Measurements from ENCODE around the gene RBPMS2. TPM values are rescaled to one million over a fixed set of nuclear protein-coding genes. Genes with fewer than 3 reads are reported as not detected.

Gene RBPMS2
- total RNA-seq, 1 donor from 2014 or later: 0.59 TPM

DNA sequence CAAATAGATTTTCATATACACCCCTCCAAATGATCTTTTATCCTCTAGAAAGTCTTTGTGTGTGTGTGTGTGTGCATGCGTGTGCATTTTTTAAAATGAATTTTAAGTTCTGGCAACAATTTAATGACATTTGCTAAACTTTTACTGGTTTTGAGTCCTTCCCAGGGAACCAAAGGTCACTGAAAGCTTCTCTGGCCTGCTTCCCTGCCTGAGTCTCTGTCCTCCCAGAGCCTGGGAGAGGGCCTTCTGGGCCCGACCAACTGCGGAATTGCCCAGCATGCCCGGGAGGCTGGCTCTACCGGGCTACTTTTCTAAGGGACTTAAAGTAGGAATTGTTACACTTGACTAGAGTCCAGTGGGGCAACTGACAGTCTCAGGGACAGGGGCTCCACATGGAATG, 7.4 kb upstream of the RBPMS2 start:
- DNase-seq: no peak

DNA sequence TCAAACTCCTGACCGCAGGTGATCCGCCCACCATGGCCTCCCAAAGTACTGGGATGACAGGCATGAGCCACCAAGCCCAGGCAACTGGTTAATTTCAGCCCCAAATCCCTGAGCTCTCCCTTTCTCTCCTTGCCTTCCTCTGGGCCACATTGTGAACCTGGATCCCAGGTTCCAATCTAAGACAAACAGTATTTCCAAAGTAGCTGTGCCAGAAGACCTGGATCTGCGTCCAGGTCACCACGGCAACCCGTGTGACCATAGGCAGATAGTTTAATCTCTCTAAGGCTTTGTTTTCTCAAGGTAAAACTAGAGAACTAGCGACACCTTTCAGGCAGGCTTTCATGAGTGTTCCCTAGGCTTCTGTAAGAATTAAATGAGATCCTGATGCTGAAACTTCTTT, 5.9 kb upstream of the RBPMS2 start:
- no peak for DNase-seq

DNA sequence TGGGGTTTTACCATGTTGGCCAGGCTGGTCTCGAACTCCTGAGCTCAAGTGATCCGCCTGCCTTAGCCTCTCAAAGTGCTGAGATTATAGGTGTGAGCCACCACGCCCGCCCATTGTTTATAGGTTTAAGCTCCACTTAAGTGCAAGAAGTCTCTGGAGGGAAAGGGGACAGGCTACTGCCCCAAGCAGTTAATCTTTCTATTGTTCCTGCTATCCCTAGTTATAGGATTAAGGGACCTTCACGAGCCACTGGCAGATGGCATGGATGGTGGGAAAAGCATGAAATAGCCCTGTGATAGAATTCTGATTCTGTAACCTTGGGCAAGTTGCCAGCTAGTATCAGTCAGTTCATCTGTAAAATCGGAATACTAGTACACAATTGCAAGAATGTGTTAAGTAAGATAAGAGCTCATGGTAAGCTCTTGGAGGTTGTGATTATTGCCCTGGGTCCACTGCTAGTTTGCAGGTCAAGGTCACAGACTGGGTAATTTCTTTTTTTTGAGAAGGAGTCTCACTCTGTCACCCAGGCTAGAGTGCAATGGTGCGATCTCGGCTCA, 5.3 kb upstream of the RBPMS2 start:
- no peak for DNase-seq

DNA sequence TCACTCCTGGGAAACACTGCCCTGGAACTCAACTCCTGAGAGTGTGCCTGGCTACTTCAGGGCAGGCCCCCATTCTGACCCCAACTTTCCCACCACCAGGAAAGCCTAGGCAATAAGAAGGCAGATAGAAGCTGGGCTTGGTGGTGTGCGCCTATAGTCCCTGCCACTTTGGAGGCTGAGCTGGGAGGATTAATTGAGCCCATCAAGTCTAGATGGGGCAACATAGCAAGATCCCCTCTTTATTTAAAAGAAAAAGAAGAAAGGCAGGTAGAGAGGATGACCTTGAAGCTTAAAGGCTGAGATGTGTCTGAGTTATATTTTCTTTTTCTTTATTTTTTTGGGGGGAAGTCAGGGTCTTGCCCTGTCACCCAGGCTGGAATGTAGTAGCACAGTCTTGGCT, 4.2 kb upstream of the RBPMS2 start:
- no peak for DNase-seq

DNA sequence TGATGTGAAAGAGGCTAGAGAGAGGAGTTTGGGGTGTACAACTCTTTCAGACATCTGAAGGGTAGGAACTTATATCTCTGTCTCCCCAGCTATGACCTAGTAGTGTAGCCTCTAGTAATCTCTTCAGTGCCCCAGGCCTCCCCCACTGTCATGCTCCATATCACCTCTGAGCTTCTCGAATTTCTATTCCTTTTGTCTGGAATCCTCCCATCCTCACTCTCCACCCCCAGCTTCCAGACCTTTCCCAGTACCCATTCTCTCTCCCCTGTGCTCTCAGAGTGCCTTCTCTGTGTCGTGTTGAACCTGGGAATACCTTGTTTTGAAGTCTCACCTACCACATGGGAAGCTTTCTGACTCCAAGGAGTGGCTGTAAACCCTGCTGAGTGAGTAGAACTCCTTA, 3.6 kb upstream of the RBPMS2 start:
- DNase-seq: no peak

DNA sequence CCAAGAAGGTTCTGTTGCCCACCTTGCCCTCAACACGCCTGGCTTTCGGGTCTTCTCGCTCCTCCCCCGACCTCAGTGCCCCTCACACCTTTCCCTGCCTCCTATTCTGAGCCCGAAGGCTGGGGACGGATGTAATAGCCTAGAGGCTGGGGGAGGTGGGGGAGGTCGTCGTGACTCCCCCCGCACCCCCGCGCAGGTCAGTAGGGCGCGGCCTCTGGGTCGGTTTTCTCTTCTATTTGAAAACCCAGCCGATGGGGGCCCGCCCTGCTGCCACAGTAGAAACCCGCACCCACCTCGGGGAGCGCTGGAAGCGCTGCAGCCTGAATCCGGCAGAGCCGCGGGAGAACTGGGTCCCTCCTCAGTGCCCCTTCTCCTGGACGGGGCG, 1.0 kb upstream of the RBPMS2 start:
- DNase-seq: no peak

DNA sequence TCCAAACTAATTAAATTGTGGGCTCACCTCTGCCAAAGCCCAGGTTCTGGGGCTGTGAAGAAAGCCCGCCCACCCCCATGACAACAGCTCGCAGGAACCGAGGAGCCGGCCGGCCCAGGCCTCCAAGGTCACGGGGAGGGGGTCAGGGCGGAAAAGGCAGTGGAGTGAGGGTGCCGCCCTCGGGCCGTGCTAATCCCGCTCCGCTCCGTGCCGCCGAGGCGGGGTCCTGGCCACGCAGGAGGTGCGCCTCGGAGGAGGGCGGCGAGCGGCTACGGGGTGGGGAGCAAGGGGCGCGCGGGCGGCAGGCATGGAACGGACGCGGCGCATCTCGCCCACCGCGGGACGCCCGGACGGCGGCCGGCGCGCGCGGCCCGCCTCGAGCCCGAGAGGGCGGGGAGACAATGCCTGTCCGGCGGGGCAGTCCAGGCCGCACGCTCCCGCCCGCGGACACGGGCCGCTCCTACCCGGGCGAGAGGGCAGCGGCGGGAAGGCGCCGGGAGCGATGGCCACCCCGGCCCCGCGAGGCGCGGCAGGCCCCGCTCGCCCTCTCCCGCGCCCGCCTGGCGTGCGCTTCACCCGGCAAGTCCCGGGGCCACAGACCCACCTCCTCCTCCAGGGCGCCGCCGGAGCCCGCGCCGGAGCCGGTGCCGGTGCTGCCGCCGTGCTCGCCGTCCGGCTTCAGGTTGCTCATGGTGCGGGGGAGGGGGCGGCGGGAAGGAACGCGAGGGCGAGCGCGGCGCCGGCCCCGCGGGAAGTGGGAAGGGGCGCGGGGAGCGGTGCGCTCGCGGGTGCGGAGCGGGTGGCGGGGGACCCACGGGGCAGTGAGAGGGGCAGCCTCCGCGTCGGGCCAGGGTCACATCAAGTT, 528 bp downstream of the RBPMS2 start:
- DNase-seq: no peak

DNA sequence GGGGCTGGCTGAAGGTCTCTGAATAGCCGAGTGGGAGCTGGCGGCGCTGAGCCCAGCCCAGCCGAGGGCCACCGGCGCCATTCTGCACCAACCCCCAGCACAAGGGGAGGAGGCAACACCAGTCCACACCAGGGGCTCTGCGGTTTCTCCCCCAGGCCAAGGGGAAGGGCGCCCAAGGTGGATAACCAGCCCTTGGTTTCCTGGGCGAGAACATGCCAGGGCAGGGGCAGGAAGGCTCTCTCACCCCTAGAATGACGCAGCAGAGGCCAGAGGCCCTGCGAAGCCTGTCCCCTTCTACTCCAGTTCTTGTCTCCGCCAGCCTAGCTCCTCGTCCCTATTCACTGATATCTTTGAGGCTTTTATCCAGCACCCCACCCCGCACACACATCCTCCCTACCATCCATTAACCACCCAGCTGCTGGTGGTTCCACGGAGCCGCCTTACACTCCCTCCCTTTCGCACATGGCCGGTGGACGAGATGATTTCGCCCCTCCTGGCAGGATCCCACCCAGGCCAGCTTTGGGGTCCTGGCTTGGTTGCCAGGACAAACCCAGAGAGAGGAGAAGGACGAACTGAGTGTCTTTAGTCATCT, 1.3 kb downstream of the RBPMS2 start:
- no peak for DNase-seq

DNA sequence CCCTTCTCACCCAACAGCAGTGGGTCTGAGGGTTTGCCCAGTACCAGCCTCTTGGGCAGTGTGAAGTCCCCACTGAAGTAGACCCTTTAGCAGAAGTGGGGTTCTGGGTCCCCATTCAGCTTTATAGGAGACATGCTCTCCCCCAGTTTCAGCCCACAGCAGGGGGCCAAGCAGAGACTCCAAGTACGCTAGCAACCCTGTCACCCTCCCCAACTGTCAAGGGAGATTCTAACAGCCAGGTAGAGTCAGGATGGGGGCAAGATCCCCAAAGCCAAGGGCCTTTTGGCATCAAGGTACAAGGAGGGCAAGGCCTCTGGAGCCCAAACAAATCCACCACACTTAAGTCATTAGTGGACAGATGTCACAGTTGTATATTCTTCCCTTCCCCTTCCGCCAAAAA, 1.8 kb downstream of the RBPMS2 start:
- no peak for DNase-seq

DNA sequence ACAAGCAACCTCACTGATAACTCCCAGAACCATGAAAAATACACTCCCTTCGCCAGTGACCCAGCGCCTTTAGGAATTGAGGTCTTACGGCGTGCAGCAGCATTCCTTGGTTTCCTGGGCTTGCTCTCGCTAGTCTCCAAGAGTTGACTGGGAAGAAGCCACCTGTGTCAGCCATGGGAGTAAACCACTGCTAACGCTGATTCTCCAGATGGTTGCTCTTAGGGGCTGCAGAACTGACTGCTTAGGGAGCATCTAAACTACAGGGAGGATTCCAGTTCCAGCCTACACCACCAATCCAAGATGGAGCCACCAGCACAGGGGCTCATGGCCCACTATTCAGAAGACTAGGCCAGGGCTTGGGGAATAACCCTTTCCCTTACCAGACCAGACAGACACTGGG, 2.4 kb downstream of the RBPMS2 start:
- no peak for DNase-seq

DNA sequence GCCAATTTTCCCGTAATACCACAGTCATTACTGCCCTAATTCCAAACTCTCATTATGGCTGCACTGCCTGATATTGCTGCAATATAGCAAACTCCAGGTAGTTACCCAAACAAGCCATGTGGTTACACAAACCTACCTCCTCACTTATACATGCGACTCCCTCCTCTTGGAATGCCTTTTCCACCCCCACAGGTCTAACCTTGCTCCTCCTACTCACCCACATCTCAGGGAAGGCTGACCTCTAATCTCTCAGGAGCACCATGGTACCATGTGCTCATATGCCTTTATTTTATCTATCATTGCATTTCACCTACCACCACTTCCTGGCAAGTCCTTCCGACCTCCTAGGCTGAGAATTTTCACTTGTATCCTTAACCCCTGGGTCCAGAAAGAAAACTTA, 2.9 kb downstream of the RBPMS2 start:
- no peak for DNase-seq

DNA sequence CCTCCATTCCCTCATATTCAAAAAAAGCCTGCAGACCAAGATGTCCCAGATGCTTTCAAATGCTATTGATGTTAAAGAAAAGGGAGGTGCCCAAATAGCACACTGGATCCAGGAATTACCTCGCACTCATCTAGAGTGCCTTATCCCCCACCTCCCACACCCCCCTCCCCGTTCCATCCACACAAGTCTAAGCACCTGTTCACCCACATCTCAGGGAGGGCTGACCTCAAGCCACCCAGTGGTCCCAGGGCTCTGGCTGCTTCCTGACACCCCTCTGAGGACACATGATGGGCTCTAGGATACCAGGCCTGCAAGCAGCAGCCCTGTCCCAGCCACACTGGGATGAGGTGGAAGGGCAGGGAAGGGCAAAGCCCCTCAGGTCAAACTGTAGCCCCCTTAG, 4.8 kb downstream of the RBPMS2 start:
- no peak for DNase-seq

DNA sequence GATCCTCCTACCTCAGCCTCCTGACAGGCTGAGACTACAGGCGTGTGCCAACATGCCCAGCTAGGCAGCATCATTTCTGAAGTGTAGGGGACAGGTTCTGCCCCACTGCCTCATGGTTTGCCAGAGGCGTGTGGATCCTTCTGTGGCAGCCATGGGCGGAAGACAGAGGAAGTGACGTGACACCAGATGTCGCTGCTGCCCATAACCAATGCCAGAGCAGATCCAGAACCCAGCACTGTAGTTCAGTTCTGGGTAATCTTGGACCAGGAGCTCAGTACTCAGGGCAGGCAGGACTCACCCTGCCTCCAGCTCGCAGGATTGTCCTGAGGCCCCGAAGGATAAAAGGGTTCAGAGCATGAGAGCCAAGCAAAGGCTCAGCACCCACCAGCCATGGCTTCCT, 8.2 kb downstream of the RBPMS2 start:
- DNase-seq: no peak

DNA sequence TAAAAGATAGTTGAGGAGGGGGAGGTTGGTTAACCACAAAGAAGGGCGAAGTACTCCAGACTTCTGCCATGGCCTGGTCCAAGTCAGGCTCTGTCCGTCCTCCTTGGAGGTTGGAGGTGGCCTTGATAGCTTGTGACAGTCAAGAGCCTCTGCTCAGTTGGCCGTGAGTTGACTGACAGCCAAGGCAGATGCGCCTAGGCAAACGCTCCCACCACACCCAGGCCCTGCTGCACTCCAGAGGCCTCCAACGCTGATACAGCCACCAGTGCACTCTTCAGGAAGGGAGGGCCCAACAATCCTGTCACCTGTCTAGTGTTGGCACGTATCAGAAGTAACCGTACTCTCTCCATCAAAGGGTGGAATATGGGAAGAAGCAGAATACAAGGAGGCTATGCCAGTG, 9.3 kb downstream of the RBPMS2 start:
- DNase-seq: no peak

DNA sequence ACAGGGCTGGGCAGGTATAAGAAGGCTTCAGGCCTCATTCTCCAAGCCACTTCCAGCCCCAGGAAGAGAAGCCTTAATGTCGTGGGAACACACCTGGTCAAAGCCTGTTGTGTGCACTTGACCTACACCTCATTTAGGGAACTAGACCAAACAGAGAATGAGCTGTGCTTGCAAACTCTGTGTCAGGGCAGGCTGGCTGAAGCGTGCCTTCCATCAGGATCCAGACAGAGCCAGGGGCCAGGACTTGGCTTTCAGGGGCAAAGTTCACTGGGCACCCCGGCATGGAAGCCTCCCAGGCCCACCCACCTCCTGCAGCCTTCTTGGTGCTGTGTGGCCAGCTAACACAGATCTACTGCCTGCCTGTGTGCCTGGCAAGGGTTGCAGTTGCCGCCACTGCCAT, 11.5 kb downstream of the RBPMS2 start:
- DNase-seq: no peak

DNA sequence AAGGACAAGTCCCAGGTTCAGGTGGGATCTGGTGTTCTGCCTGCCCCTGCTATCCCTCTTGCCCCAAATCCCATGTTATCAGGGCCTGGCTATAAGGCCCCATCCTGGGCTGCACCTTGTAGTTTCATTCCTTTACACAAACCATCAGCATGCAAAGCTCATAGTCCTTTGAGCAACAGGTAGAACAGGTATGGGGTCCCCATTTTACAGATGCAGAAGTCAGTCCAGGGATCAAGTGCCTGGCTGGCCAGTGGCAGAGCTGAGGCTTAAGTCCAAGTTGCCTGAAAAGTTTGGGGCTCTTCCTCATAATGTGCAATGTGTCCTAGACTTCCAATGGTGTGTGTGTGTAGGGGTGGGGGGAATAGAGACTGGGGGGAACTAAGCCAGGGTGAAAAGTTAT, 11.9 kb downstream of the RBPMS2 start:
- no peak for DNase-seq

DNA sequence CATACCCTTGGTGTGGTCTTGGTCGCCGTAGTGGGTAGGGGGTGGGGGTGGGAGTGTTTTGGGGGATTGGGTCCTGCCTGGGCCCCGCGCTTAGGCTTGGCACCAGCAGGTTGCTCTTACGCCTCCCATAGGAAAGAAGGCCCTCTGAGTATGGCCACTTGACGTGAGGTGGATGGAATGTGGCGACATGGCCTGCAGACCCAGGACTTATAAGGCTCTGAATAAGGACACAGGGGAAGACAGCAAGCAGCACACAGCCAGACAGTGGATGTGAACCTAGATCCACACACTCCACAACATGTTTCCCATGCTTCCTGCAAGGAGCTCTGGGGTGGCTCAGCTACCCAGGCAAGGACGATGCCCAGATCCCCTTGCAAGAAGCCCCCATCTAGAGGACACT, 12.4 kb downstream of the RBPMS2 start:
- no peak for DNase-seq

DNA sequence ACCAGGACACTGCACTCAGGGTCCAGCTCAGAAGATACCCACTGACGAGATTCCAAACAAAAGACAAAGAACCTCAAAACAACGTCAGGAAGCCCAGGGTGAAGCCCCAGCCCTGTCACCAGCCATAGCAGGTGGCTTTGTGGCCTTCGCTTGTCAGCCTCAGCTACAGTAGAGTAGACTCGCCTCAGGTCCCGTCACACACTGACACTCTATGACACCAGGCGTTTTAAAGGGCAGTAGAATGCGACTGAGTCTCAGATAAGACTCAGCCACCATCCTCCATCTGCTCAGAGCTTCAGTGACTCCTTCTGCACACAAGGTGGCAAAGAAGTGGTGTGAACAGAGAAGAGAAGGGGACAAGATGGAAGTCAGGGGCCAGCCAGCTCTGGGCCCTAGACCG, 12.8 kb downstream of the RBPMS2 start:
- DNase-seq: no peak

DNA sequence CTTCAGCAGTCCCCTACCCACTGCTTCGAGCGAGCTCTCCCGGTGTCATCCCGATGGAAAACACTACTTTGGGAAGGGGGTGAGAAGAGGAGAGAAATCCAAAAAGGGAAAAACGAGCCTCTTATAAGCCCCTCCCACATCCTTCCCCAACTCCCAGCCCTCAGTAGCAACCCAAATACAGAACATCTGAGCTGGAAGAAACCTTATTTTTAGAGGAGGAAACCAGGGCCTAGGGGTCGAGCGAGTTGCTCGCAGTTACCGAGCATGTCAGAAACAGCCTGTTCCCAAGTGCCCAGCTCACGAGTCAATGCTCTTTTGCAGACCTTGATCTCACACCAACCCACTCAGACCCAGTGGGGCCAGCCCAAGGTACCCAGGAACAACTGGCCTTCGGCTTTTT, 14.2 kb downstream of the RBPMS2 start:
- DNase-seq: no peak

DNA sequence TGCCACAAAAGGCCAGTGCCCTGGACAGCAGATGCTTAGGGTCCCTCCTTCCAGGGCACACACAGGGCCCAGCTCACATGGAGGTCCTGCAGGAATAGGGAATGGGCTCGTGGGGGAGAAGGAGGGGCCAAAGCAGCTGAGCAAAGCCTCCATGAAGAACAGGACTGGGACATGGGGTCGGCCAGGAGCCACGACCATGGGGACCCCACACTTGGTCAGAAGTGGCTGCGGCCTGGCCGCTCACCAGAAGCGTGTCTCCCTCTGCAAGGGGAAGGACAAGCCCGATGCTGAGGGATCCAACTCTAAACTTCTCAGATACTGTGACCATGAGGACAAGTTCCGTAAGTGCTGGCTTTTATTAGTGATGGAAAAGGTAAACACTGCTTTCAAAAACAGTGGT, 15.3 kb downstream of the RBPMS2 start:
- no peak for DNase-seq

DNA sequence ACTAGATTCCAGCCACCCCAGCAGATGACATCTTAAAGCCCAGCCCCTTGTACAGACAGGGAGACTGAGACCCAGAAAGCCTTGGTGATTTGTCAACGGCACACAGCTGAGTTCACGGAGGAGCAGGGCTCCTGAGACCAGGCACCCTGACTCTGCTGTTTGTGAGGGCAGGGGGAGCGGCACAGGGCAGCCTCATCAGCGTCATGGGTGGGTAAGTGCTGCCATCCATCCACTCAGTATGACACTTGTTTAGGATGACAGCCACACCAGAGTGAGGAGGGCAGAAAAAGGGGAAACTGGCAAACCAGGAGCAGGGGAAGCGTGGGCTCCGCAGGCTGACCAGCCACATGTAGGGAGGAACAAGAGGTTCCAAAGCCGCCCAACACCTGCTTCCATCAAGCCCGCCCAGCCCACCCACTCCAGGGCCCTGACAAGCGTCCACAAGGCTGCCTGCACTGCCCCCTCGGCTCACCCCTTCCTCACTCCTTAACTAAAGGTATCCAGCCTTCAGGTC, 19.9 kb downstream of the RBPMS2 start:
- no peak for DNase-seq

DNA sequence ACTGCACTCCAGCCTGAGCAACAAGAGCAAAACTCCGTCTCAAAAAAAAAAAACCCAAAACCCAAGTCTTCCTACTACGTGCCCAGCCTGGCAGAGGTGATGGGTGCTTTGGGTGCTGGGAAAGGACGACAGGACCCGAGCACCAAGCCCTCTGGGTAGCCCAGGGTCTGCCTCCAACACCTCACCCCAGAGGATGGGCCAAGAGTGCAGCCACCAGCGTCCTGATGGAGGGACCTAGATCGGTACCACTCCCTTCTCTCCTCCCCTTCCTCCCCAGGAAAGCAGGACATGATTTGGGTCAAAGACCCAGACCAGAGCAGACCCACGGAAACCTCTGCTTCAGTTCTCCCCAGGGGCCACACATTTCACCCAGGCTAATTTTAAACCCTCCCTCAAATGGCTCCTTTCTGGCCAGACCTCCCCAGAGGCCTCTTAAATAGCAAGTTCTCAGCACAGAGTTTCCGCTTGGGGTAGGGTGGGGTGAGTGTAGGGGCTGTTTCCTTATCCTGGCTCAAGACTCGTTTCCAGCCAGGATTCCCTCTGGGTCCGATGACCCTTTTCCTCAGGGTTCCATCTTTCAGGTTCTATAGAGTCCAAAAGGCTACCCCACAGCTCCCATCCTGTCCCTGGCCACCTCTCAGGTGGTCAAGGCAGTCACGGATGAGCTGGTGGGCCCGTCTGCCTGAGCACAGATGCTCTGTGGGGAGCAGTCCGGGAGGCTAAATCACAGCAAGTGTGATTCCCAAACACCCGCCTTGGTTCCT, 20.5 kb downstream of the RBPMS2 start:
- no peak for DNase-seq
